ENCODE data around the gene MOGAT3. TPM values are rescaled to one million over a fixed set of nuclear protein-coding genes. Genes with fewer than 3 reads are reported as not detected.

MOGAT3 gene
- total and polyA plus RNA-seq, 9 of the 15 experiments (the other 6 are each of a cell fraction or from before 2014, with no cell fraction given) = 0.07 to 0.17 (median 0.13) TPM; not detected in 6

DNA sequence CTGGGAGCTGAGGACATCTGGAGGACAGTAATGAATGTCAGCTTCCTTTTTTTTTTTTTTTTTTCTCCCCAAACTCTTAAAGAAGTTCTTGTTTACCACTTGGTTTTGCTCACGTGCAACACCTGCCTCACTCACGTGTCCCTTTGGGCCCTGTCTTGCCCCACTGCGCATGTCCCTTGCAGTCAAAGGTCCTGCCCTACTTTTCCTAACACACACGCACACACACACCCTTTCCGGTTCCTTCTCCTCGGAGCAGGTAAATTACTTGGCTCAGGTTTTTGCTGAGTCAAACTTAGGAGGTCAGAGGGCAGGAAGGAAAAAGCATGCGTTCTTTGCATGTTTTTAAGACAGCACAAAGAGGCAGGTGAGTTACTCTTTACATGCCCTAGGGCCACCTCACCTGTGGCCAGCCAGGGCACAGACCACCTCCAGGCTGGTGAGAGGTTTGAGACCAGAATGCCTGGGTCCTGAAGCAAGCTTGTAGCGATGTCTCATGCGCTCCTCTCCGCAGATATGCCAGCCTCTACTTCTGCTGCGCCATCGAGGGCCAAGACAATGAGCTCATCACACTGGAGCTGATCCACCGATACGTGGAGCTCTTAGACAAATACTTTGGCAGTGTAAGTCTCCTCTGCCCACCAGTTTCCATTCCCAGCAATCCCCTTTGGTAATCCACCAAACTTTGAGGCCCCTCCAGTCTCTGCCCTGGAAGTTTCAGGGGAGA is 43.8 kb downstream of the MOGAT3 start (continued):
- TF ChIP-seq RUNX1 (IDR thresholded peaks at IDR 0.05; ENCODE audit: low read depth) (no peak), ZNF280A (IDR thresholded peaks at IDR 0.05; ENCODE audit: low read depth, partially characterized antibody) (no peak), HNRNPL (IDR thresholded peaks at IDR 0.05; ENCODE audit: low read depth, low read length) (no peak), TRIM28 (IDR thresholded peaks at IDR 0.05) (no peak), CHD1 (IDR thresholded peaks at IDR 0.05; ENCODE audit: low read length) (no peak), RNF2 (IDR thresholded peaks at IDR 0.05) (no peak), U2AF1 (optimal IDR thresholded peaks at IDR 0.05; ENCODE audit: low read depth, low read length) (no peak), CBFB (CRISPR knock-in tag; IDR thresholded peaks at IDR 0.05) (no peak), NCOA4 (IDR thresholded peaks at IDR 0.05; ENCODE audit: partially characterized antibody) (no peak), ZNF75A (CRISPR knock-in tag; IDR thresholded peaks at IDR 0.05) (no peak), SMARCA4 (IDR thresholded peaks at IDR 0.05) (0 out of 2 replicates have a peak, but pooled peaks have one; percentile 19), MAFG (tag; conservative IDR thresholded peaks at IDR 0.05) (peak; percentile 63), TCFL5 (CRISPR knock-in tag; conservative IDR thresholded peaks at IDR 0.05) (no peak), CHD2 (IDR thresholded peaks at IDR 0.05; ENCODE audit: low read depth, low read length) (no peak), LEF1 (IDR thresholded peaks at IDR 0.05) (peak; percentile 52; the same call in 1 of the 2 replicates), ZFP36 (IDR thresholded peaks at IDR 0.05; ENCODE audit: low read depth, low read length, partially characterized antibody) (no peak)
- TF ChIP-seq, protein P1, sequence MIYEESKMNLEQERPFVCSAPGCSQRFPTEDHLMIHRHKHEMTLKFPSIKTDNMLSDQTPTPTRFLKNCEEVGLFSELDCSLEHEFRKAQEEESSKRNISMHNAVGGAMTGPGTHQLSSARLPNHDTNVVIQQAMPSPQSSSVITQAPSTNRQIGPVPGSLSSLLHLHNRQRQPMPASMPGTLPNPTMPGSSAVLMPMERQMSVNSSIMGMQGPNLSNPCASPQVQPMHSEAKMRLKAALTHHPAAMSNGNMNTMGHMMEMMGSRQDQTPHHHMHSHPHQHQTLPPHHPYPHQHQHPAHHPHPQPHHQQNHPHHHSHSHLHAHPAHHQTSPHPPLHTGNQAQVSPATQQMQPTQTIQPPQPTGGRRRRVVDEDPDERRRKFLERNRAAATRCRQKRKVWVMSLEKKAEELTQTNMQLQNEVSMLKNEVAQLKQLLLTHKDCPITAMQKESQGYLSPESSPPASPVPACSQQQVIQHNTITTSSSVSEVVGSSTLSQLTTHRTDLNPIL (CRISPR knock-in tag; IDR thresholded peaks at IDR 0.05) = no peak
- TF ChIP-seq, protein P2, sequence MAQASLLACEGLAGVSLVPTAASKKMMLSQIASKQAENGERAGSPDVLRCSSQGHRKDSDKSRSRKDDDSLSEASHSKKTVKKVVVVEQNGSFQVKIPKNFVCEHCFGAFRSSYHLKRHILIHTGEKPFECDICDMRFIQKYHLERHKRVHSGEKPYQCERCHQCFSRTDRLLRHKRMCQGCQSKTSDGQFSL (CRISPR knock-in tag; IDR thresholded peaks at IDR 0.05) = no peak
- TF ChIP-seq, protein P2 (tag; IDR thresholded peaks at IDR 0.05) = no peak
- TF ChIP-seq, protein P3, sequence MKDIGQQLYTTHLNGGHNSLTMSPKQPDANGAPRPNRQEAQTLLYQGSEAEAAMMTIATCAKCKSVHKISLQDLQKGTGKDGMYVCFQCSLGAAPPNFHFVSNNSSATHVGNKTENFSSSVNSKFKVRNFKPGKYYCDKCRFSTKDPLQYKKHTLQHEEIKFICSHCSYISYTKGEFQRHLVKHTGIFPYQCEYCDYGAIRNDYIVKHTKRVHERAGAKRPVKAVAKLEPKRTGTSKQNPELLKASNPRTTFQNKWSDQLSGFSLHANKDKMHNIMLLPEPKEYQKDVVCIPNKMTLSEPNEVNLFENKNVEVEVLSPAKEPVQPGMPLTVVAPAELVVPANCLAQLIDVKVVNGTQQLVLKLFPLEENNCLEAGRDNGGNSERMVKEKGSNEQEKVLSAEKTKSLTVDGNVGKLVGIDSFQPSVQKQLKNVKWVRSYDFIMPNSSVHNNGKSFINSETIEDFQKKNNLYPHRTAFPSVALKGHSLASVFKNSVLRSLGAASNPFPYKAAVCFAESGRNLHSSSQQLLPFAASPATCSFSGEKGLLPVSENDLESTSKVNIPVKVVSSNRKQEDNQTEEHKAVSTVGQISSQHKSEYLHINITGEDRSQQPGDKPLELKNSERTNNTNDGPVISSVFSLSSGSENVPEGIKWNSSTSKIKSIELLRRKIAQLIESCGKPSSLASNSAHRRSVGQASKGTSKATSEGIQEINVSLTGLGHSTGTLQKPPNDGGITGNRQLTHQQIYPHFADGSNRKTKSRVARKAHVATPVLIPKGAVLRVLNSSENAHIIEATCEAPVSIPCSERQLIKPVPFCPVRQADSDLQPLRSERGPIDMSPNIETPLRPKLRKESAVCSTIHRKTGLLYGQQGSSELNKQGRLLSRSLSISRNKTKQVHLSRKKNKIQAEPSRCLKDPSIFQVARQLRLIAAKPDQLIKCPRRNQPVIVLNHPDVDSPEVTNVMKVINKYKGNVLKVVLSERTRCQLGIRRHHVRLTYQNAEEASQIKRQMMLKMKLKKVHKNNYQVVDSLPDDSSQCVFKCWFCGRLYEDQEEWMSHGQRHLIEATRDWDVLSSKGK (CRISPR knock-in tag; IDR thresholded peaks at IDR 0.05) = no peak
- TF ChIP-seq, protein P4, sequence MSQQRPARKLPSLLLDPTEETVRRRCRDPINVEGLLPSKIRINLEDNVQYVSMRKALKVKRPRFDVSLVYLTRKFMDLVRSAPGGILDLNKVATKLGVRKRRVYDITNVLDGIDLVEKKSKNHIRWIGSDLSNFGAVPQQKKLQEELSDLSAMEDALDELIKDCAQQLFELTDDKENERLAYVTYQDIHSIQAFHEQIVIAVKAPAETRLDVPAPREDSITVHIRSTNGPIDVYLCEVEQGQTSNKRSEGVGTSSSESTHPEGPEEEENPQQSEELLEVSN (IDR thresholded peaks at IDR 0.05; ENCODE audit: borderline replicate concordance in 1 of 2, extremely low read depth in 1 of 2, insufficient read depth in 1 of 2, insufficient read length in 1 of 2, low read depth in 1 of 2, low read length in 1 of 2, poor library complexity in 1 of 2, severe bottlenecking in 1 of 2) = peak in 1 of 2 experiments; percentile 59

Data from K562 (cell line).